HCT116 (cell line): ENCODE results near the gene SEC11A.
"Not testable (repeated sequence)": the region's sequence is repeated elsewhere in the genome, so short reads cannot be mapped to it uniquely, and the experiment has no call there.

ENCODE experiments used
- CBX3 ChIP-seq: IDR thresholded peaks from 2 replicates; pipeline ENCODE4 v1.6.1; 2012; ENCODE audit warnings: low read depth
- ELF1 ChIP-seq: IDR thresholded peaks from 2 replicates; pipeline ENCODE4 v1.6.1; 2012; ENCODE audit warnings: low read depth, borderline replicate concordance
- EZH2 ChIP-seq: fragments of 200-600 bp; sonication (generic); IDR thresholded peaks from 2 replicates; pipeline ENCODE4 v1.6.1; 2017; ENCODE audit warnings: antibody characterized with exemption, mixed run types
- MAX ChIP-seq: IDR thresholded peaks from 2 replicates; pipeline ENCODE4 v1.6.1; 2012
- POLR2A ChIP-seq: IDR thresholded peaks from 2 replicates; pipeline ENCODE4 v1.7.0; 2011; ENCODE audit warnings: borderline replicate concordance; ENCODE audit not compliant: insufficient read depth, insufficient read length; ENCODE audit errors: extremely low read depth
- POLR2AphosphoS5 ChIP-seq: IDR thresholded peaks from 2 replicates; pipeline ENCODE4 v1.6.1; 2011; ENCODE audit warnings: mild to moderate bottlenecking, low read depth, low read length, moderate library complexity
- RAD21 ChIP-seq: IDR thresholded peaks from 2 replicates; pipeline ENCODE4 v1.6.1; 2012; ENCODE audit warnings: low read depth, mild to moderate bottlenecking
- SP1 ChIP-seq: IDR thresholded peaks from 2 replicates; pipeline ENCODE4 v1.6.1; 2012; ENCODE audit warnings: low read depth
- SRF ChIP-seq: IDR thresholded peaks from 2 replicates; pipeline ENCODE4 v1.6.1; 2012; ENCODE audit warnings: low read depth
- TCF7L2 ChIP-seq: IDR thresholded peaks from 2 replicates; pipeline ENCODE4 v1.7.0; 2011; ENCODE audit warnings: borderline replicate concordance, inconsistent platforms; ENCODE audit not compliant: insufficient read depth, insufficient read length; ENCODE audit errors: extremely low read depth
- YY1 ChIP-seq: IDR thresholded peaks from 2 replicates; pipeline ENCODE4 v1.6.1; 2011; ENCODE audit warnings: low read length, low read depth, moderate library complexity, mild to moderate bottlenecking; ENCODE audit not compliant: insufficient replicate concordance; ENCODE audit errors: extremely low read depth
- ZBTB33 ChIP-seq: IDR thresholded peaks from 2 replicates; pipeline ENCODE4 v1.6.1; 2011; ENCODE audit warnings: mild to moderate bottlenecking, low read length, moderate library complexity; ENCODE audit not compliant: insufficient replicate concordance; ENCODE audit errors: extremely low read depth
- TF ChIP-seq, protein P1 (sequence below): IDR thresholded peaks from 2 replicates; pipeline ENCODE4 v1.6.1; 2012; ENCODE audit warnings: low read depth
- TF ChIP-seq, protein P2 (sequence below), 3 experiments: fragments of 200-600 bp in 1 of 3; sonication (generic) in 1 of 3; IDR thresholded peaks in 2 of 3; conservative IDR thresholded peaks in 1 of 3; 2 replicates each; pipeline ENCODE4 v1.5.1; 2012 to 2017; ENCODE audit warnings: low read depth in 2 of 3, low read length in 2 of 3, antibody characterized with exemption in 1 of 3, borderline replicate concordance in 1 of 3, control low read depth in 1 of 3, mild to moderate bottlenecking in 1 of 3, mixed read lengths in 1 of 3, mixed run types in 1 of 3, moderate library complexity in 1 of 3; ENCODE audit not compliant: insufficient read depth in 1 of 3

DNA sequence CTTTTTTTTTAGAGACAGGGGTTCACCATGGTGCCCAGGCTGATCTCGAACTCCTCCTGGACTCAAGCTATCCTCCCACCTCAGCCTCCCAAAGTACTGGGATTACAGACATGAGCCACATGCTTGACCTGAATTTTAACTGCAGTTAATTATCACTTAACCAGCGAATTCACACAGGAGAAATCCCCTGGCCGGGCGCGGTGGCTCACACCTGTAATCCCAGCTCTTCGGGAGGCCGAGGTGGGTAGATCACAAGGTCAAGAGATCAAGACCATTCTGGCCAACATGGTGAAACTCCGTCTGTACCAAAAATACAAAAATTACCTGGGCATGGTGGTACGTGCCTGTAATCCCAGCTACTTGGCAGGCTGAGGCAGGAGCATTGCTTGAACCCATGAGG, 74.1 kb downstream of the SEC11A start:
- TF ChIP-seq POLR2AphosphoS5, CBX3, POLR2A, YY1, RAD21, SP1, TCF7L2, ZBTB33, MAX, EZH2, SRF, ELF1: not testable (repeated sequence)
- TF ChIP-seq, protein P1, sequence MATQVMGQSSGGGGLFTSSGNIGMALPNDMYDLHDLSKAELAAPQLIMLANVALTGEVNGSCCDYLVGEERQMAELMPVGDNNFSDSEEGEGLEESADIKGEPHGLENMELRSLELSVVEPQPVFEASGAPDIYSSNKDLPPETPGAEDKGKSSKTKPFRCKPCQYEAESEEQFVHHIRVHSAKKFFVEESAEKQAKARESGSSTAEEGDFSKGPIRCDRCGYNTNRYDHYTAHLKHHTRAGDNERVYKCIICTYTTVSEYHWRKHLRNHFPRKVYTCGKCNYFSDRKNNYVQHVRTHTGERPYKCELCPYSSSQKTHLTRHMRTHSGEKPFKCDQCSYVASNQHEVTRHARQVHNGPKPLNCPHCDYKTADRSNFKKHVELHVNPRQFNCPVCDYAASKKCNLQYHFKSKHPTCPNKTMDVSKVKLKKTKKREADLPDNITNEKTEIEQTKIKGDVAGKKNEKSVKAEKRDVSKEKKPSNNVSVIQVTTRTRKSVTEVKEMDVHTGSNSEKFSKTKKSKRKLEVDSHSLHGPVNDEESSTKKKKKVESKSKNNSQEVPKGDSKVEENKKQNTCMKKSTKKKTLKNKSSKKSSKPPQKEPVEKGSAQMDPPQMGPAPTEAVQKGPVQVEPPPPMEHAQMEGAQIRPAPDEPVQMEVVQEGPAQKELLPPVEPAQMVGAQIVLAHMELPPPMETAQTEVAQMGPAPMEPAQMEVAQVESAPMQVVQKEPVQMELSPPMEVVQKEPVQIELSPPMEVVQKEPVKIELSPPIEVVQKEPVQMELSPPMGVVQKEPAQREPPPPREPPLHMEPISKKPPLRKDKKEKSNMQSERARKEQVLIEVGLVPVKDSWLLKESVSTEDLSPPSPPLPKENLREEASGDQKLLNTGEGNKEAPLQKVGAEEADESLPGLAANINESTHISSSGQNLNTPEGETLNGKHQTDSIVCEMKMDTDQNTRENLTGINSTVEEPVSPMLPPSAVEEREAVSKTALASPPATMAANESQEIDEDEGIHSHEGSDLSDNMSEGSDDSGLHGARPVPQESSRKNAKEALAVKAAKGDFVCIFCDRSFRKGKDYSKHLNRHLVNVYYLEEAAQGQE, result not testable (repeated sequence)
- TF ChIP-seq, protein P2, sequence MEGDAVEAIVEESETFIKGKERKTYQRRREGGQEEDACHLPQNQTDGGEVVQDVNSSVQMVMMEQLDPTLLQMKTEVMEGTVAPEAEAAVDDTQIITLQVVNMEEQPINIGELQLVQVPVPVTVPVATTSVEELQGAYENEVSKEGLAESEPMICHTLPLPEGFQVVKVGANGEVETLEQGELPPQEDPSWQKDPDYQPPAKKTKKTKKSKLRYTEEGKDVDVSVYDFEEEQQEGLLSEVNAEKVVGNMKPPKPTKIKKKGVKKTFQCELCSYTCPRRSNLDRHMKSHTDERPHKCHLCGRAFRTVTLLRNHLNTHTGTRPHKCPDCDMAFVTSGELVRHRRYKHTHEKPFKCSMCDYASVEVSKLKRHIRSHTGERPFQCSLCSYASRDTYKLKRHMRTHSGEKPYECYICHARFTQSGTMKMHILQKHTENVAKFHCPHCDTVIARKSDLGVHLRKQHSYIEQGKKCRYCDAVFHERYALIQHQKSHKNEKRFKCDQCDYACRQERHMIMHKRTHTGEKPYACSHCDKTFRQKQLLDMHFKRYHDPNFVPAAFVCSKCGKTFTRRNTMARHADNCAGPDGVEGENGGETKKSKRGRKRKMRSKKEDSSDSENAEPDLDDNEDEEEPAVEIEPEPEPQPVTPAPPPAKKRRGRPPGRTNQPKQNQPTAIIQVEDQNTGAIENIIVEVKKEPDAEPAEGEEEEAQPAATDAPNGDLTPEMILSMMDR (IDR thresholded peaks at IDR 0.05 in 2 of 3, conservative IDR thresholded peaks at IDR 0.05 in 1 of 3; ENCODE audit: borderline replicate concordance in 1 of 3, insufficient read depth in 1 of 3, low read depth in 2 of 3, low read length in 2 of 3), result not testable (repeated sequence)
